GM12878 (cell line): ENCODE results near the gene CLN3. TPM values are rescaled to one million over a fixed set of nuclear protein-coding genes. Genes with fewer than 3 reads are reported as not detected.

Source experiments
- BACH1 ChIP-seq: fragments of 450-650 bp; IDR thresholded peaks from 2 replicates; pipeline ENCODE4 v1.6.1; 2017; ENCODE audit warnings: mild to moderate bottlenecking, borderline replicate concordance
- BCL3 ChIP-seq: IDR thresholded peaks from 2 replicates; pipeline ENCODE4 v1.6.1; 2011; ENCODE audit warnings: borderline replicate concordance, low read depth, mild to moderate bottlenecking, moderate library complexity, low read length; ENCODE audit not compliant: insufficient read depth, poor library complexity, severe bottlenecking
- CBX5 ChIP-seq: sonication (generic); IDR thresholded peaks from 2 replicates; pipeline ENCODE4 v1.6.1; 2016; ENCODE audit warnings: low read depth, moderate library complexity, mild to moderate bottlenecking, inconsistent platforms
- CHD2 ChIP-seq: IDR thresholded peaks from 2 replicates; pipeline ENCODE4 v1.6.1; 2011; ENCODE audit warnings: low read depth, low read length, improper control_type of control experiment, borderline replicate concordance
- CHD4 ChIP-seq: fragments of 200-600 bp; sonication (generic); IDR thresholded peaks from 2 replicates; pipeline ENCODE4 v1.6.1; 2016; ENCODE audit warnings: mild to moderate bottlenecking
- FOXK2 ChIP-seq: fragments of 450-650 bp; IDR thresholded peaks from 2 replicates; pipeline ENCODE4 v1.6.1; 2017; ENCODE audit warnings: mild to moderate bottlenecking, moderate library complexity
- GABPA ChIP-seq: IDR thresholded peaks from 2 replicates; pipeline ENCODE4 v1.6.1; 2014; ENCODE audit warnings: antibody characterized with exemption, low read depth, mild to moderate bottlenecking, inconsistent platforms
- HDAC6 ChIP-seq: fragments of 200-600 bp; sonication (generic); IDR thresholded peaks from one replicate; pipeline ENCODE4 v1.8.0; 2017; ENCODE audit warnings: antibody characterized with exemption; ENCODE audit not compliant: unreplicated experiment
- HSF1 ChIP-seq: fragments of 150-350 bp; IDR thresholded peaks from 2 replicates; pipeline ENCODE4 v1.6.1; 2014; ENCODE audit warnings: mild to moderate bottlenecking, low read depth, low read length
- IKZF2 ChIP-seq, 2 experiments: fragments of 450-650 bp; IDR thresholded peaks; 2 replicates each; pipeline ENCODE4 v1.6.1; 2017; ENCODE audit warnings: mild to moderate bottlenecking in 2 of 2, moderate library complexity in 2 of 2
- MTA2 ChIP-seq: fragments of 450-650 bp; IDR thresholded peaks from 2 replicates; pipeline ENCODE4 v1.6.1; 2016; ENCODE audit warnings: low read depth, mild to moderate bottlenecking, moderate library complexity
- NFXL1 ChIP-seq: fragments of 450-650 bp; IDR thresholded peaks from 2 replicates; pipeline ENCODE4 v1.6.1; 2017; ENCODE audit warnings: antibody characterized with exemption, mild to moderate bottlenecking, borderline replicate concordance
- POLR2AphosphoS2 ChIP-seq: IDR thresholded peaks from 2 replicates; pipeline ENCODE4 v1.6.1; 2011; ENCODE audit warnings: low read depth, mild to moderate bottlenecking, low read length, improper control_type of control experiment, moderate library complexity
- POU2F2 ChIP-seq: IDR thresholded peaks from 3 replicates; pipeline ENCODE4 v1.6.1; 2011; ENCODE audit warnings: low read depth, mild to moderate bottlenecking, low read length, borderline replicate concordance
- RCOR1 ChIP-seq: conservative IDR thresholded peaks from 2 replicates; pipeline ENCODE4 v1.6.1; 2012; ENCODE audit warnings: low read depth, low read length, improper control_type of control experiment
- RFX5 ChIP-seq: IDR thresholded peaks from 2 replicates; pipeline ENCODE4 v1.6.1; 2011; ENCODE audit warnings: low read depth, low read length, improper control_type of control experiment
- SMAD5 ChIP-seq: IDR thresholded peaks from 2 replicates; pipeline ENCODE4 v1.6.1; 2016; ENCODE audit warnings: antibody characterized with exemption, low read depth
- TBL1XR1 ChIP-seq: IDR thresholded peaks from 2 replicates; pipeline ENCODE4 v1.6.1; 2012; ENCODE audit warnings: low read depth, low read length, improper control_type of control experiment
- USF1 ChIP-seq: IDR thresholded peaks from 2 replicates; pipeline ENCODE4 v1.6.1; 2011; ENCODE audit warnings: borderline replicate concordance, low read depth, mild to moderate bottlenecking, moderate library complexity, mixed read lengths, low read length; ENCODE audit not compliant: insufficient read depth; ENCODE audit errors: extremely low read length
- WRNIP1 ChIP-seq: IDR thresholded peaks from 2 replicates; pipeline ENCODE4 v1.6.1; 2011; ENCODE audit warnings: low read depth, low read length, improper control_type of control experiment, borderline replicate concordance
- ZSCAN29 ChIP-seq: fragments of 450-650 bp; IDR thresholded peaks from 2 replicates; pipeline ENCODE4 v1.6.1; 2017; ENCODE audit warnings: mild to moderate bottlenecking, moderate library complexity
- polyA plus RNA-seq, 11 experiments: library from polyadenylated mRNA; depleted of rRNA in 4 of 11; unstranded in 6 of 11; stranded (reverse) in 5 of 11; fragments of >200 nt; fragmentation: Nextera tagmentation in 4 of 11; fragmentation: Illumina TruSeq in 1 of 11; extraction: Ambion mirVana in 4 of 11; extraction: Trizol in 1 of 11; gene quantifications; 1 replicate in 1 of 11; 2 replicates in 10 of 11; pipeline versions ENCODE4 v1.2.1 to v1.2.3, GENCODE V29; 2011 to 2016; ENCODE audit warnings: inconsistent platforms in 2 of 11, missing spikeins in 2 of 11, low read depth in 1 of 11
- total RNA-seq, 4 experiments: library from RNA; depleted of rRNA in 3 of 4; stranded (reverse); fragments of >200 nt in 3 of 4; fragmentation: Illumina TruSeq in 1 of 4; extraction: Trizol in 1 of 4; gene quantifications; 2 replicates each; pipeline versions ENCODE4 v1.2.1 to v1.2.3, GENCODE V29; 2013 to 2021
- TF ChIP-seq, protein P1 (sequence below): fragments of 450-650 bp; IDR thresholded peaks from 2 replicates; pipeline ENCODE4 v1.6.1; 2018; ENCODE audit warnings: borderline replicate concordance, mild to moderate bottlenecking; ENCODE audit not compliant: partially characterized antibody

Gene CLN3
- total and polyA plus RNA-seq, 10 of the 15 experiments (the other 5 are each of a cell fraction or from before 2014, with no cell fraction given): 2.3 to 25.0 (median 16.6) TPM

- TF ChIP-seq, protein P1, sequence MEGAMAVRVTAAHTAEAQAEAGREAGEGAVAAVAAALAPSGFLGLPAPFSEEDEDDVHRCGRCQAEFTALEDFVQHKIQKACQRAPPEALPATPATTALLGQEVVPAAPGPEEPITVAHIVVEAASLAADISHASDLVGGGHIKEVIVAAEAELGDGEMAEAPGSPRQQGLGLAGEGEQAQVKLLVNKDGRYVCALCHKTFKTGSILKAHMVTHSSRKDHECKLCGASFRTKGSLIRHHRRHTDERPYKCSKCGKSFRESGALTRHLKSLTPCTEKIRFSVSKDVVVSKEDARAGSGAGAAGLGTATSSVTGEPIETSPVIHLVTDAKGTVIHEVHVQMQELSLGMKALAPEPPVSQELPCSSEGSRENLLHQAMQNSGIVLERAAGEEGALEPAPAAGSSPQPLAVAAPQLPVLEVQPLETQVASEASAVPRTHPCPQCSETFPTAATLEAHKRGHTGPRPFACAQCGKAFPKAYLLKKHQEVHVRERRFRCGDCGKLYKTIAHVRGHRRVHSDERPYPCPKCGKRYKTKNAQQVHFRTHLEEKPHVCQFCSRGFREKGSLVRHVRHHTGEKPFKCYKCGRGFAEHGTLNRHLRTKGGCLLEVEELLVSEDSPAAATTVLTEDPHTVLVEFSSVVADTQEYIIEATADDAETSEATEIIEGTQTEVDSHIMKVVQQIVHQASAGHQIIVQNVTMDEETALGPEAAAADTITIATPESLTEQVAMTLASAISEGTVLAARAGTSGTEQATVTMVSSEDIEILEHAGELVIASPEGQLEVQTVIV: no peak
- TF ChIP-seq GABPA (no peak), CBX5 (no peak), POLR2AphosphoS2 (no peak), MTA2 (peak; percentile 75), IKZF2 (IDR thresholded peaks at IDR 0.05) (peak; percentile 64 to 71; a peak in 3 of 4 replicates), HDAC6 (no peak), BACH1 (no peak), CHD2 (no peak), USF1 (no peak), NFXL1 (no peak), RFX5 (0 out of 2 replicates have a peak, but pooled peaks have one; percentile 61), WRNIP1 (no peak), TBL1XR1 (0 out of 2 replicates have a peak, but pooled peaks have one; percentile 29), RCOR1 (no peak), CHD4 (no peak), POU2F2 (peak; percentile 86; the same call in 2 of the 3 replicates), ZSCAN29 (no peak), BCL3 (no peak), FOXK2 (no peak), HSF1 (no peak), SMAD5 (no peak)
These were observed 18.1 kb downstream of the CLN3 start (continued) for GRCh38 chr16:28473714-28474265.
